Smooth muscle cell (in vitro differentiated cells): ENCODE results near the gene MDGA2. TPM values are rescaled to one million over a fixed set of nuclear protein-coding genes. Genes with fewer than 3 reads are reported as not detected.

Source experiments
- DNase-seq: peaks from one replicate; lab custom pipeline; 2025; ENCODE audit not compliant: unreplicated experiment; lab: John Stamatoyannopoulos, UW
- H2AFZ ChIP-seq: fragments of 200-600 bp; sonication (generic); 2 replicates; pipeline ENCODE4 v1.6.0; 2016; ENCODE audit warnings: antibody characterized with exemption, low read depth, mild to moderate bottlenecking
- H3F3A ChIP-seq: fragments of 200-600 bp; sonication (generic); 2 replicates; pipeline ENCODE4 v1.6.0; 2017; ENCODE audit warnings: antibody characterized with exemption, low read depth
- H3K27ac ChIP-seq: fragments of 200-600 bp; sonication (generic); 2 replicates; pipeline ENCODE4 v1.5.1; 2016; ENCODE audit warnings: low read depth, mild to moderate bottlenecking
- H3K27me3 ChIP-seq: fragments of 200-600 bp; sonication (generic); 2 replicates; pipeline ENCODE4 v1.6.1; 2016; ENCODE audit warnings: low read depth, mild to moderate bottlenecking
- H3K36me3 ChIP-seq: fragments of 200-600 bp; sonication (generic); 2 replicates; pipeline ENCODE4 v1.5.1; 2016; ENCODE audit warnings: low read depth
- H3K4me1 ChIP-seq: fragments of 200-600 bp; sonication (generic); 2 replicates; pipeline ENCODE4 v1.5.1; 2016; ENCODE audit warnings: low read depth
- H3K4me2 ChIP-seq: fragments of 200-600 bp; sonication (generic); 2 replicates; pipeline ENCODE4 v1.6.0; 2016; ENCODE audit warnings: mild to moderate bottlenecking
- H3K4me3 ChIP-seq: fragments of 200-600 bp; sonication (generic); 2 replicates; pipeline ENCODE4 v1.5.1; 2016; ENCODE audit warnings: mild to moderate bottlenecking
- H3K79me2 ChIP-seq: fragments of 200-600 bp; sonication (generic); 2 replicates; pipeline ENCODE4 v1.6.0; 2016; ENCODE audit warnings: low read depth, mild to moderate bottlenecking
- H3K9ac ChIP-seq: fragments of 200-600 bp; sonication (generic); 2 replicates; pipeline ENCODE4 v1.6.0; 2016; ENCODE audit warnings: low read depth
- H3K9me3 ChIP-seq: fragments of 200-600 bp; sonication (generic); replicated peaks from 2 replicates; pipeline ENCODE4 v1.5.1; 2016; ENCODE audit warnings: low read depth
- H4K20me1 ChIP-seq: fragments of 200-600 bp; sonication (generic); 2 replicates; pipeline ENCODE4 v1.6.0; 2016; ENCODE audit warnings: low read depth
- CTCF ChIP-seq: fragments of 200-600 bp; sonication (generic); IDR thresholded peaks from 2 replicates; pipeline ENCODE4 v1.5.1; 2017; ENCODE audit warnings: borderline replicate concordance, mild to moderate bottlenecking, antibody characterized with exemption; ENCODE audit not compliant: insufficient read depth, poor library complexity, severe bottlenecking
- WGBS: methylation state at CpG from one replicate; pipeline ENCODE4 v1.1.7; 2016; ENCODE audit warnings: low lambda C conversion rate; 5-methylcytosine and 5-hydroxymethylcytosine counted together
- polyA plus RNA-seq: library from polyadenylated mRNA; unstranded; fragments of >200 nt; fragmentation: Nextera tagmentation; extraction: Ambion mirVana; gene quantifications from 2 replicates; pipeline ENCODE4 v1.2.1, GENCODE V29; 2016
- total RNA-seq: library from RNA; depleted of rRNA; stranded (reverse); fragments of >200 nt; gene quantifications from 2 replicates; pipeline ENCODE4 v1.2.3, GENCODE V29; 2014

MDGA2 gene
- total and polyA plus RNA-seq, 2 experiments from 2014 or later = 1.4 to 1.8 TPM

GRCh38 chr14:47060050-47060449, 615.4 kb downstream of the MDGA2 start:
- TF ChIP-seq CTCF = no peak
- no peak overlapping the region for H3K9ac ChIP-seq
- H3K4me1 ChIP-seq = no peaks in the 10 kb centered on the region
- H3K4me3 ChIP-seq = no peak overlapping the region
- H3K36me3 ChIP-seq = no peaks in the 10 kb centered on the region
- H3K27me3 ChIP-seq = no peaks in the 10 kb centered on the region
- H3K4me2 ChIP-seq = no peak overlapping the region
- H4K20me1 ChIP-seq = no peaks in the 10 kb centered on the region
- H3F3A ChIP-seq = no peaks in the 10 kb centered on the region
- H3K27ac ChIP-seq = no peak overlapping the region
- H3K79me2 ChIP-seq = no peaks in the 10 kb centered on the region
- no peak for DNase-seq
- 87% methylated on average over 3 of the region's 3 CpGs for WGBS
- no peaks in the 10 kb centered on the region for H3K9me3 ChIP-seq
- no peak overlapping the region for H2AFZ ChIP-seq

- no peak for DNase-seq
- Histone ChIP-seq H3K27ac (no peak overlapping the region), H4K20me1 (no peaks in the 10 kb centered on the region), H3K9ac (no peak overlapping the region), H3K27me3 (no peaks in the 10 kb centered on the region), H3K4me3 (no peak overlapping the region), H3K9me3 (no peaks in the 10 kb centered on the region), H3K4me1 (no peaks in the 10 kb centered on the region), H3K36me3 (no peaks in the 10 kb centered on the region), H2AFZ (no peak overlapping the region), H3K4me2 (no peak overlapping the region), H3K79me2 (no peaks in the 10 kb centered on the region), H3F3A (no peaks in the 10 kb centered on the region)
- TF ChIP-seq CTCF = no peak
Measured at GRCh38 chr14:47057364-47057763, 618.0 kb downstream of the MDGA2 start.

- H3K9ac ChIP-seq = no peak overlapping the region
- no peak for DNase-seq
- H3K4me2 ChIP-seq = no peak overlapping the region
- H3K4me3 ChIP-seq = no peak overlapping the region
- no peaks in the 10 kb centered on the region for H3K79me2 ChIP-seq
- no peaks in the 10 kb centered on the region for H3F3A ChIP-seq
- no peaks in the 10 kb centered on the region for H3K4me1 ChIP-seq
- H3K27ac ChIP-seq = no peak overlapping the region
- no peaks in the 10 kb centered on the region for H3K27me3 ChIP-seq
- no peaks in the 10 kb centered on the region for H4K20me1 ChIP-seq
- no peak overlapping the region for H2AFZ ChIP-seq
- WGBS = 68% methylated on average over 1 of the region's 1 CpG
- peak; percentile 11 for TF ChIP-seq CTCF
- no peaks in the 10 kb centered on the region for H3K36me3 ChIP-seq
- no peaks in the 10 kb centered on the region for H3K9me3 ChIP-seq
Measured at GRCh38 chr14:47044841-47045240, 630.6 kb downstream of the MDGA2 start.

- H2AFZ ChIP-seq = no peak overlapping the region
- no peaks in the 10 kb centered on the region for H3K36me3 ChIP-seq
- TF ChIP-seq CTCF = peak; percentile 19
- H3K79me2 ChIP-seq = no peaks in the 10 kb centered on the region
- no peaks in the 10 kb centered on the region for H4K20me1 ChIP-seq
- H3K4me3 ChIP-seq = no peak overlapping the region
- no peak overlapping the region for H3K4me2 ChIP-seq
- 26% methylated on average over 1 of the region's 1 CpG for WGBS
- H3K9ac ChIP-seq = no peak overlapping the region
- H3F3A ChIP-seq = no peaks in the 10 kb centered on the region
- DNase-seq = no peak
- no peaks in the 10 kb centered on the region for H3K27me3 ChIP-seq
- no peaks in the 10 kb centered on the region for H3K9me3 ChIP-seq
- H3K4me1 ChIP-seq = no peaks in the 10 kb centered on the region
- no peak overlapping the region for H3K27ac ChIP-seq
Measured at GRCh38 chr14:47040550-47040949, 634.9 kb downstream of the MDGA2 start.
